H1 (cell line): ENCODE measurements around the gene TK2. TPM values are rescaled to one million over a fixed set of nuclear protein-coding genes. Genes with fewer than 3 reads are reported as not detected.

ENCODE experiments used
- ATF3 ChIP-seq: IDR thresholded peaks from 2 replicates; pipeline ENCODE4 v1.6.1; 2011; ENCODE audit warnings: low read depth, mild to moderate bottlenecking, low read length; ENCODE audit not compliant: insufficient read depth
- BACH1 ChIP-seq: IDR thresholded peaks from 2 replicates; pipeline ENCODE4 v1.6.1; 2012; ENCODE audit warnings: low read length, improper control_type of control experiment
- CHD7 ChIP-seq: fragments of 300-600 bp; sonication (generic); IDR thresholded peaks from 2 replicates; pipeline ENCODE4 v1.7.1; 2012; ENCODE audit warnings: low read length, moderate library complexity, mild to moderate bottlenecking, inconsistent platforms; ENCODE audit not compliant: insufficient replicate concordance
- MAFK ChIP-seq: IDR thresholded peaks from 2 replicates; pipeline ENCODE4 v1.6.1; 2012; ENCODE audit warnings: low read depth, mild to moderate bottlenecking, improper control_type of control experiment, low read length
- polyA plus RNA-seq, 7 experiments: library from polyadenylated mRNA; depleted of rRNA in 3 of 7; stranded (reverse) in 5 of 7; unstranded in 2 of 7; fragments of >200 nt in 5 of 7; fragments of 200-250 nt in 2 of 7; gene quantifications; 1 replicate in 5 of 7; 2 replicates in 1 of 7; 4 replicates in 1 of 7; pipeline versions ENCODE4 v1.2.1 to v1.2.3, GENCODE V29; 2011 to 2013; ENCODE audit warnings: missing spikeins in 2 of 7, mixed read lengths in 2 of 7
- total RNA-seq: library from RNA; stranded (reverse); fragmentation: NEBNext Ultra II Directional; extraction: Animal tissue kit (Norgen Biotek cat#: 25700); gene quantifications from 2 replicates; pipeline ENCODE4 v1.2.1, GENCODE V29; 2021

TK2 gene
- total and polyA plus RNA-seq, 2 of the 8 experiments (the other 6 are each of a cell fraction or from before 2014, with no cell fraction given): 2.7 to 3.6 TPM

DNA sequence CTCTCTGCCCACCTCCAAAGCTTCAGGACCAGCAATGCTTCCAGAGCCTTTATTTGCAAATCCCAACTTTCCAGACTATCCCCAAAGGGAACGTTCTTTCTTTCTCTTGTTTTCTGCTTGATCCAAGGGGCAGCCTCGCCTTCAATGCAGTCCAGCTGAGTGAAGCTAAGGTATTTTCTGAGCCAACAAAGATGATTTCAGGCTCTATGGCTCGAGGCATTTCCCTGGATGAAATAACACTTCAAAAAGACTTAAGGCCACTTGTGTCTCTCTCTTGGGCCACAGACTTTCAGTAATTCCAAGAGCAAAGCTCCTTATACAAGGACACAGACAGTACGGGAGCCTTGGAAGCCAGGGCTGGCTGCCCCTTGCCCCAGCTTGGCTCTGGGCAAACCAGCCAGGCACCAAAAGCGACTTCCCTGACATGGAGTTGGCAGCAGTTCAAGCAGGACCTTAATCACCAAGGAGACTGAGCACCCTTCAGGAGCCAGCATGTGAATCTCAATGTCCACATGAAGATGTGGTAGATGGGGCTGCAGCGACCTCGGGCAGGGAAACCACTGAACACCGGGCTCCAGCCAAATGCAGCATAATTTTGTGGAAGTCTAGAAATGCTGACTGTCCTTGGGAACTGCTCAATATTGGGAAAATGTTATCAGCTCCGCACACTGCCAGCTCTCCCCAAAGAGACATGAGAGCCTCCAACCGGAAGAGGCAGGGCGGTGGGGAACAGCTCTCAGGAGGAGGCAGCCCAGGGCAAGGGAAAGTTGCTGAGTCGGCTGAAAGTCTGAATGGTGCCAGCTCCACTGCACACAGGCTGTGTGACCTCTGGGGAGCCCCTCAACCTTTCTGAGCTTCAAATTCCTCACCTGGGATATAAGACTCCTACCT is 39.0 kb downstream of the TK2 start (continued):
- TF ChIP-seq CHD7: no peak
- peak; percentile 66; the same call in 1 of the 2 replicates for TF ChIP-seq BACH1
- peak; percentile 97 for TF ChIP-seq MAFK
- no peak for TF ChIP-seq ATF3
